ENCODE results near the gene HYAL4. TPM values are rescaled to one million over a fixed set of nuclear protein-coding genes. Genes with fewer than 3 reads are reported as not detected.
"Not testable (repeated sequence)": the region's sequence is repeated elsewhere in the genome, so short reads cannot be mapped to it uniquely, and the experiment has no call there.

Gene HYAL4
- total RNA-seq, 4 donors from 2014 or later, result 1.5 to 2.9 (median 2.2) TPM; not detected in 1

- DNase-seq (ENCODE audit: low spot score in 2 of 2), result no peak
- intact Hi-C loops (cut with DNase I; ENCODE audit: low total_unique reads), result no loop called here
- H3K4me3 ChIP-seq (ENCODE audit: low read depth, poor library complexity, severe bottlenecking), result no peak overlapping the region
- no peak for TF ChIP-seq CTCF (IDR thresholded peaks at IDR 0.05)
- no peak for TF ChIP-seq POLR2A (IDR thresholded peaks at IDR 0.05)
- 57 to 69% methylated on average over 1 of the region's 1 CpG for WGBS, 2 donors
These were observed 42.7 kb upstream of the HYAL4 start for GRCh38 chr7:123802249-123802648.

GRCh38 chr7:123805287-123805686 is 39.7 kb upstream of the HYAL4 start:
- intact Hi-C loops (cut with DNase I; ENCODE audit: low total_unique reads), result no loop called here
- TF ChIP-seq CTCF (IDR thresholded peaks at IDR 0.05), result no peak
- no peak for TF ChIP-seq POLR2A (IDR thresholded peaks at IDR 0.05)
- H3K4me3 ChIP-seq (ENCODE audit: low read depth, poor library complexity, severe bottlenecking), result no peak overlapping the region
- DNase-seq (ENCODE audit: low spot score in 2 of 2), result no peak

GRCh38 chr7:123809471-123809870 is 35.5 kb upstream of the HYAL4 start:
- intact Hi-C loops (cut with DNase I; ENCODE audit: low total_unique reads), result no loop called here
- no peak for DNase-seq (ENCODE audit: low spot score in 2 of 2)
- no peak overlapping the region for H3K4me3 ChIP-seq (ENCODE audit: low read depth, poor library complexity, severe bottlenecking)
- TF ChIP-seq CTCF (IDR thresholded peaks at IDR 0.05) (no peak), POLR2A (IDR thresholded peaks at IDR 0.05) (no peak)
- WGBS, 2 donors, result 86 to 90% methylated on average over 2 of the region's 2 CpGs

DNA sequence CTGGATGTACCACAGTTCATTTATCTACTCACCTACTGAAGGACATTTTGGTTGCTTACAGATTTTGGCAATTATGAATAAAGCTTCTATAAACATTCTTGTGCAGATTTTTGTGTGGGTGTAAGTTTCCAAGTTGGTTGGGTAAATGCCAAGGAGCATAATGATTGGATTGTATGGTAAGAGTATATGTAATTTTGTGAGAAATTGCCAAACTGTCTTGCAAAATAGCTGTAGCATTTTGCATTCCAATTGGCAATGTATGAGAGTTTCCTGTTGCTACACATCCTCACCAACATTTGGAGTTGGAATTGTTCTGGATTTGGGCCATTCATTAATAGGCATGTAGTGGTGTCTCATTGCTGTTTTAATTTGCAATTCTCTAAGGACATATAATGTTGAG is 33.9 kb upstream of the HYAL4 start:
- TF ChIP-seq POLR2A (IDR thresholded peaks at IDR 0.05), result no peak
- no peak for TF ChIP-seq CTCF (IDR thresholded peaks at IDR 0.05)
- intact Hi-C loops (cut with DNase I; ENCODE audit: low total_unique reads), result no loop called here
- DNase-seq (ENCODE audit: low spot score in 2 of 2), result no peak
- H3K4me3 ChIP-seq (ENCODE audit: low read depth, poor library complexity, severe bottlenecking), result no peak overlapping the region

DNA sequence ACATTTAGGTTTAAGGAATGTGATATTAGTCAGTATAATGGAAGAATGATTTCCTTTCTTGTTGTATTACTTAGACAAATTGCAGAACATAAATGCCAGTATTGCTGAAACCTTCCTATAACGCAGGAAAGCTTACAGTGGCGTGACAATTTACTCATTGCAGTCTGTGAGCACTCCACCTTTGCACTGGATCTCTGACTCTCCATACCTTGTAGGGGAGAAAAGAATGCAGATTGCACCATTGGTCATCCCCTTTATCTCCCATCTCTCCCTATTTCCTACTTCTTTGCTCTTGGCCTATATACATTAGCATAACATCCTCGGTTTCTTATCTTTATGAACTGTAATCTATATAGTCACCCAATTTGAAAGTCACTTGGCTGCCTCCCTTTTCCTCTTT is 28.1 kb upstream of the HYAL4 start:
- intact Hi-C loops (cut with DNase I; ENCODE audit: low total_unique reads), result no loop called here
- no peak overlapping the region for H3K4me3 ChIP-seq (ENCODE audit: low read depth, poor library complexity, severe bottlenecking)
- DNase-seq (ENCODE audit: low spot score in 2 of 2), result no peak
- 85 to 88% methylated on average over 3 of the region's 3 CpGs for WGBS, 2 donors
- no peak for TF ChIP-seq CTCF (IDR thresholded peaks at IDR 0.05)
- TF ChIP-seq POLR2A (IDR thresholded peaks at IDR 0.05), result no peak

- no peak for TF ChIP-seq CTCF (IDR thresholded peaks at IDR 0.05)
- TF ChIP-seq POLR2A (IDR thresholded peaks at IDR 0.05), result no peak
- intact Hi-C loops (cut with DNase I; ENCODE audit: low total_unique reads), result loop anchor here (2.0 kb wide), 1 partner anchor 42 kb away; no protein-coding TSS in a partner anchor
- no peak overlapping the region for H3K4me3 ChIP-seq (ENCODE audit: low read depth, poor library complexity, severe bottlenecking)
- 56 to 66% methylated on average over 4 of the region's 4 CpGs for WGBS, 2 donors
- DNase-seq (ENCODE audit: low spot score in 2 of 2), result no peak
These were observed 26.0 kb upstream of the HYAL4 start for GRCh38 chr7:123819001-123819400.

DNA sequence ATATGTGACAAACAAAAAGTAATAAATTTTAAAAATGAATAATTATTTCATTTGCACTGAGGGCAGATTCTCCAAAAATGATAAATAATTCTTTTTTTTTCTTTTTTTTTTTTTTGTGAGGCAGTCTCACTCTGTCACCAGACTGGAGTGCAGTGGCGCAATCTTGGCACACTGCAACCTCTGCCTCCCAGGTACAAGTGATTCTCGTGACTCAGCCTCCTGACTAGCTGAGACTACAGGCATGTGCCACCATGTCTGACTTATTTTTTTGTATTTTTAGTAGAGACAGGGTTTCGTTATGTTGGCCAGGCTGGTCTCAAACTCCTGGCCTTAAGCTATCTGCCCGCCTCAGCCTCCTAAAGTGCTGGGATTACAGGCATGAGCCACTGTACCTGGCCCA is 25.2 kb upstream of the HYAL4 start:
- not testable (repeated sequence) for DNase-seq (ENCODE audit: low spot score in 2 of 2); H3K4me3 ChIP-seq (ENCODE audit: low read depth, poor library complexity, severe bottlenecking)
- intact Hi-C loops (cut with DNase I; ENCODE audit: low total_unique reads), result loop anchor here (2.0 kb wide), 1 partner anchor 43 kb away; no protein-coding TSS in a partner anchor
- 51 to 56% methylated on average over 4 of the region's 4 CpGs for WGBS, 2 donors

Measured in lower leg skin (tissue), 4 donors.